Smooth muscle cell (in vitro differentiated cells): ENCODE data around the gene MACROD2. TPM values are rescaled to one million over a fixed set of nuclear protein-coding genes. Genes with fewer than 3 reads are reported as not detected.

ENCODE experiments used
- DNase-seq: peaks from one replicate; lab custom pipeline; 2025; ENCODE audit not compliant: unreplicated experiment; lab: John Stamatoyannopoulos, UW
- H2AFZ ChIP-seq: fragments of 200-600 bp; sonication (generic); 2 replicates; pipeline ENCODE4 v1.6.0; 2016; ENCODE audit warnings: antibody characterized with exemption, low read depth, mild to moderate bottlenecking
- H3F3A ChIP-seq: fragments of 200-600 bp; sonication (generic); 2 replicates; pipeline ENCODE4 v1.6.0; 2017; ENCODE audit warnings: antibody characterized with exemption, low read depth
- H3K27ac ChIP-seq: fragments of 200-600 bp; sonication (generic); 2 replicates; pipeline ENCODE4 v1.5.1; 2016; ENCODE audit warnings: low read depth, mild to moderate bottlenecking
- H3K27me3 ChIP-seq: fragments of 200-600 bp; sonication (generic); 2 replicates; pipeline ENCODE4 v1.6.1; 2016; ENCODE audit warnings: low read depth, mild to moderate bottlenecking
- H3K36me3 ChIP-seq: fragments of 200-600 bp; sonication (generic); 2 replicates; pipeline ENCODE4 v1.5.1; 2016; ENCODE audit warnings: low read depth
- H3K4me1 ChIP-seq: fragments of 200-600 bp; sonication (generic); 2 replicates; pipeline ENCODE4 v1.5.1; 2016; ENCODE audit warnings: low read depth
- H3K4me2 ChIP-seq: fragments of 200-600 bp; sonication (generic); 2 replicates; pipeline ENCODE4 v1.6.0; 2016; ENCODE audit warnings: mild to moderate bottlenecking
- H3K4me3 ChIP-seq: fragments of 200-600 bp; sonication (generic); 2 replicates; pipeline ENCODE4 v1.5.1; 2016; ENCODE audit warnings: mild to moderate bottlenecking
- H3K79me2 ChIP-seq: fragments of 200-600 bp; sonication (generic); 2 replicates; pipeline ENCODE4 v1.6.0; 2016; ENCODE audit warnings: low read depth, mild to moderate bottlenecking
- H3K9ac ChIP-seq: fragments of 200-600 bp; sonication (generic); 2 replicates; pipeline ENCODE4 v1.6.0; 2016; ENCODE audit warnings: low read depth
- H3K9me3 ChIP-seq: fragments of 200-600 bp; sonication (generic); replicated peaks from 2 replicates; pipeline ENCODE4 v1.5.1; 2016; ENCODE audit warnings: low read depth
- H4K20me1 ChIP-seq: fragments of 200-600 bp; sonication (generic); 2 replicates; pipeline ENCODE4 v1.6.0; 2016; ENCODE audit warnings: low read depth
- CTCF ChIP-seq: fragments of 200-600 bp; sonication (generic); IDR thresholded peaks from 2 replicates; pipeline ENCODE4 v1.5.1; 2017; ENCODE audit warnings: borderline replicate concordance, mild to moderate bottlenecking, antibody characterized with exemption; ENCODE audit not compliant: insufficient read depth, poor library complexity, severe bottlenecking
- WGBS: methylation state at CpG from one replicate; pipeline ENCODE4 v1.1.7; 2016; ENCODE audit warnings: low lambda C conversion rate; 5-methylcytosine and 5-hydroxymethylcytosine counted together
- polyA plus RNA-seq: library from polyadenylated mRNA; unstranded; fragments of >200 nt; fragmentation: Nextera tagmentation; extraction: Ambion mirVana; gene quantifications from 2 replicates; pipeline ENCODE4 v1.2.1, GENCODE V29; 2016
- total RNA-seq: library from RNA; depleted of rRNA; stranded (reverse); fragments of >200 nt; gene quantifications from 2 replicates; pipeline ENCODE4 v1.2.3, GENCODE V29; 2014

The MACROD2 gene
- total and polyA plus RNA-seq, 2 experiments from 2014 or later: 0.04 to 0.32 TPM

DNA sequence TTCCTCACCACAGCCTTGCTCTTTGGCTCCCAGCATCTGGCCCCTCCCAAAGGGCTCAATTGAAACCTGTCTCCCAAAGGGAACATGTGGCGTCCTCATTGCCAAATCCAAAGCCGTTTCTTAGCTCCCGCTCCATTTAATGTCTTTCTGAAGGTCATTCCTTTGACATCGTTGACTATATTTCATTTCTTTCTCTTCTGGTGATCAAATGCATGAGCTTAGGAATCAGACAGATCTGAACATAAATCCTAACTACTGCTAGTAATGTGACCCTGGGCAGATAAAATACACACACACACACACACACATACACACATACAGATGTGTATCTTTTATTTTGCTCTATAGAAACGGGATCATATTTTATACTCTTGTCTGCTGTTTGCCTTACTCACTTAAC lies 1306.8 kb downstream of the MACROD2 start:
- no peaks in the 10 kb centered on the region for H3K36me3 ChIP-seq
- no peak overlapping the region for H3K4me2 ChIP-seq
- 95% methylated on average over 5 of the region's 5 CpGs for WGBS
- no peaks in the 10 kb centered on the region for H3K9me3 ChIP-seq
- H3K79me2 ChIP-seq: no peaks in the 10 kb centered on the region
- no peak for TF ChIP-seq CTCF
- H3K27me3 ChIP-seq: no peaks in the 10 kb centered on the region
- no peak overlapping the region for H3K4me3 ChIP-seq
- H2AFZ ChIP-seq: no peak overlapping the region
- H3K27ac ChIP-seq: no peak overlapping the region
- H3F3A ChIP-seq: no peaks in the 10 kb centered on the region
- H4K20me1 ChIP-seq: no peaks in the 10 kb centered on the region
- no peaks in the 10 kb centered on the region for H3K4me1 ChIP-seq
- H3K9ac ChIP-seq: no peak overlapping the region
- DNase-seq: no peak

DNA sequence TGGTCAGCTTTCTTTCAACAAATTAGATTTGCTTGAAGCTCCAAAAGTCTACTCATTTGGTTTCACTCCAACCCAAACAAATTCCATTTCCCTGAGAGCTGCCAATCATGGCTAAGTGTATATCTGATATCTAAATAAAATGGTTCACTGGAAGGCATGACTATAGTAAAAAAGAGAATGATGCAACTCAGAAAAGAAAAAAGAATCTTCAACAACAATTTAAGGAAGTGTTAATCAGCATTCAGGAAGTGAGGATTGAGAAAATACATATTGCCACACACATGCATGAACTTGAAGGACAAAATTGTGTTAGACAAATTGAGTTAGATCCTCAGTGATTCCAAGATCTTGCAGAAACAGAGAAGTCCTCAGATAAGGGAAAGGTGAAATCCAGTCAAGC lies 1315.0 kb downstream of the MACROD2 start:
- Histone ChIP-seq H3K4me2 (no peak overlapping the region), H3K4me1 (no peaks in the 10 kb centered on the region), H3K4me3 (no peak overlapping the region), H4K20me1 (no peaks in the 10 kb centered on the region), H2AFZ (no peak overlapping the region), H3K79me2 (no peaks in the 10 kb centered on the region), H3K36me3 (no peaks in the 10 kb centered on the region), H3K9me3 (no peaks in the 10 kb centered on the region), H3F3A (no peaks in the 10 kb centered on the region), H3K27me3 (no peaks in the 10 kb centered on the region), H3K9ac (no peak overlapping the region), H3K27ac (no peak overlapping the region)
- TF ChIP-seq CTCF: no peak
- DNase-seq: no peak

DNA sequence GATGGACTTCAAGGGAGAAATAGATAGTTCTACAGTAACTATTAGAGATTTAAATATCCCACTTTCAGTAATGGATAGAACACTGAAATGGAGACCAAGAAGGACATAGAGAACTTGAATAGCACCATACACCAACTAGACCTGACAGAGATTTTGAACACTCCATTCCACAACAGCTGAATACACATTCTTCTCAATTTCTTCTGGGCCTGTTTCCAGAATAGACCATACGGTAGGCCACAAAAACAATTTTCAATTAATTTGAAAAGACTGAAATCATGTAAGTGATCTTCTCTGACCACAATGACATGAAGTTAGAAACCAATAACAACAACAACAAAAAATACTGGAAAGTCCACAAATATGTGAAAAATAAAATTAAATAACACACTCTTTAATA lies 1321.2 kb downstream of the MACROD2 start:
- Histone ChIP-seq H4K20me1 (no peaks in the 10 kb centered on the region), H3K27ac (no peak overlapping the region), H3K4me2 (no peak overlapping the region), H3K27me3 (no peaks in the 10 kb centered on the region), H3K4me1 (no peaks in the 10 kb centered on the region), H3K9ac (no peak overlapping the region), H3K36me3 (no peaks in the 10 kb centered on the region), H2AFZ (no peak overlapping the region), H3F3A (no peaks in the 10 kb centered on the region), H3K79me2 (no peaks in the 10 kb centered on the region), H3K4me3 (no peak overlapping the region), H3K9me3 (no peaks in the 10 kb centered on the region)
- TF ChIP-seq CTCF: no peak
- no peak for DNase-seq
- 100% methylated on average over 1 of the region's 1 CpG for WGBS

GRCh38 chr20:15317546-15318232 lies 1322.4 kb downstream of the MACROD2 start:
- H2AFZ ChIP-seq: no peak overlapping the region
- no peaks in the 10 kb centered on the region for H3K36me3 ChIP-seq
- no peaks in the 10 kb centered on the region for H3K9me3 ChIP-seq
- no peak overlapping the region for H3K9ac ChIP-seq
- no peak overlapping the region for H3K4me2 ChIP-seq
- no peaks in the 10 kb centered on the region for H3K4me1 ChIP-seq
- H3K27me3 ChIP-seq: no peaks in the 10 kb centered on the region
- no peak for TF ChIP-seq CTCF
- no peak for DNase-seq
- no peak overlapping the region for H3K4me3 ChIP-seq
- H3F3A ChIP-seq: no peaks in the 10 kb centered on the region
- no peak overlapping the region for H3K27ac ChIP-seq
- H4K20me1 ChIP-seq: no peaks in the 10 kb centered on the region
- no peaks in the 10 kb centered on the region for H3K79me2 ChIP-seq
- WGBS: 73% methylated on average over 2 of the region's 2 CpGs
